Ishikawa (cell line): ENCODE measurements around the gene NSUN7.

Experiments
- CEBPB ChIP-seq: IDR thresholded peaks from 2 replicates; pipeline ENCODE4 v1.6.1; 2012
- CREB1 ChIP-seq: IDR thresholded peaks from 2 replicates; pipeline ENCODE4 v1.6.1; 2012; ENCODE audit warnings: low read depth
- EGR1 ChIP-seq: IDR thresholded peaks from 2 replicates; pipeline ENCODE4 v1.6.1; 2012
- EP300 ChIP-seq: IDR thresholded peaks from 2 replicates; pipeline ENCODE4 v1.6.1; 2012; ENCODE audit warnings: borderline replicate concordance
- FOXM1 ChIP-seq: IDR thresholded peaks from 2 replicates; pipeline ENCODE4 v1.6.1; 2012; ENCODE audit warnings: low read depth, borderline replicate concordance
- MAX ChIP-seq: IDR thresholded peaks from 2 replicates; pipeline ENCODE4 v1.6.1; 2012
- NFIC ChIP-seq: IDR thresholded peaks from 2 replicates; pipeline ENCODE4 v1.6.1; 2012
- RAD21 ChIP-seq: IDR thresholded peaks from 2 replicates; pipeline ENCODE4 v1.6.1; 2012; ENCODE audit warnings: low read depth
- TAF1 ChIP-seq: IDR thresholded peaks from 2 replicates; pipeline ENCODE4 v1.6.1; 2012; ENCODE audit warnings: low read depth, mild to moderate bottlenecking
- TCF12 ChIP-seq: IDR thresholded peaks from 2 replicates; pipeline ENCODE4 v1.6.1; 2012; ENCODE audit warnings: low read depth
- TEAD4 ChIP-seq: IDR thresholded peaks from 2 replicates; pipeline ENCODE4 v1.6.1; 2012
- YY1 ChIP-seq: IDR thresholded peaks from 2 replicates; pipeline ENCODE4 v1.6.1; 2012; ENCODE audit warnings: low read depth
- ZBTB7A ChIP-seq: IDR thresholded peaks from 2 replicates; pipeline ENCODE4 v1.6.1; 2012; ENCODE audit warnings: low read depth
- TF ChIP-seq, protein P1 (sequence below): IDR thresholded peaks from 2 replicates; pipeline ENCODE4 v1.6.1; 2012; ENCODE audit warnings: low read depth, mild to moderate bottlenecking
- TF ChIP-seq, protein P2 (sequence below): IDR thresholded peaks from 2 replicates; pipeline ENCODE4 v1.6.1; 2012

The NSUN7 gene

DNA sequence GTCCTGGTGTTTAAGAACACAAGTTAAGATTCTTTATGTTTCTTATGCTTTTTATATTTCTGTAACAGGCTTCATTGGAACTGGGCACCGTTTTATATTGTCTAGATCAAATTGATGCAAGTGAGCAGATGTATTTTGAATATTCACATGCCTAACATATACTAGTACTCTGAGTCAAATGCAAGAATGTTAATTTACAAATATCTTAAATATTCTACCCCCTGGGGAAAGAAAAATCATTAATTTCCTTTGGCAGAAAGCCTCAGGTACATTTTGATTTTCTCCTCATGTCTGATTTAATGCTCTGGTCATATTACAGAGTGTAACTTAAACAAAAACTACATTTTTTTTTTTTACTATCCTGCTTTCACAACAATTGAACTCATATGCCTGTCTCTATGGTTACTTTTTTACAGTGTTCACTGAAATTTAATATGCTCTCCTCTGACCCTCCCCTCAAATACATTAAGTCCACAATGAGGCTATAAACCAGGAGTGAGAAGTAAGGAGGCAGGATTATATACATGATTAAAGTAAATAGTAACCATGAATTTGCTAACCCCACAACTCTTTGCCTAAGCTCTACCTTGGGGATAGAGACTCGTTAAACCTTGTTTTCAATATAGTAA is 2.4 kb upstream of the NSUN7 start:
- TF ChIP-seq TCF12 = no peak
- peak; percentile 61; the same call in 1 of the 2 replicates for TF ChIP-seq TEAD4

DNA sequence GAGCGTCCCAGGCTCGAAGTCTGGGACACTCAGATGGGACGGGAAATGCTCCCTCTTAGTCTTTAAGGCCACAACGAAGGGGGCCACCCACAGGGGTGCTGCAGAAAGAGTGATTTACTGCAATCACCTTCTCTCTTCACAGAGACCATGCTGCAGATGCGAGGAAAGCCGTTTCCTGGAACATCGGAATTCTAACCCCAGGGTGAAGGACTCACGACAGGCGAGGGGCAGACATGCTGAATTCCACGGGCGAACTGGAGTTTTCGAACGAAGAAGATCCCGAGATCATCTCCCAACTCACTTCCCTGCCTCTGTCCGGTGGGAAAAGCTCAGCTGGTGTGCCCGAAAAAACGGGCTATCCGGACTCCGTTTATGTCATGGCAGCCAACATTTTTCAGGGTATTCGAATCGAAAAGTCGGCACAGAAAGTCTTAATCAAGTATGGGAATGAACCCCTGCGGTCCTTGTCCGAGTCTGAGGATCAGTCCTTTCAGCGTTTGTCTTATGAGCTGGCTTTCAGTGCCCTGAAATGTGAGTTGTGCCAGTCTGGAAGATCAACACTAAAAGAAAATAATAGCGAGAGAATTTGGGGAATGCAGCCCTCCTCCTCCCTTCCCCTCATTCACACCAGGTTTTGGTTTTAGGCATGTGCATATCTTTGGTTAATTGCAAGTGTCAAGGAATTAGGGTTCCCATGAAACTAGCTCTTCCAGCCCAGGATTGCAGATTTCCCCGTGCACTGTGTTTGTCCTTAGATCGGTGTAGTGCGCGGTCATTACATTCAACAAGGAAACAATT is 905 bp downstream of the NSUN7 start:
- TF ChIP-seq TEAD4 (no peak), MAX (no peak), TAF1 (no peak), CREB1 (no peak), NFIC (no peak), RAD21 (no peak), YY1 (no peak), FOXM1 (no peak), EP300 (no peak), EGR1 (no peak), TCF12 (no peak), ZBTB7A (no peak), CEBPB (no peak)
- TF ChIP-seq, protein P1, sequence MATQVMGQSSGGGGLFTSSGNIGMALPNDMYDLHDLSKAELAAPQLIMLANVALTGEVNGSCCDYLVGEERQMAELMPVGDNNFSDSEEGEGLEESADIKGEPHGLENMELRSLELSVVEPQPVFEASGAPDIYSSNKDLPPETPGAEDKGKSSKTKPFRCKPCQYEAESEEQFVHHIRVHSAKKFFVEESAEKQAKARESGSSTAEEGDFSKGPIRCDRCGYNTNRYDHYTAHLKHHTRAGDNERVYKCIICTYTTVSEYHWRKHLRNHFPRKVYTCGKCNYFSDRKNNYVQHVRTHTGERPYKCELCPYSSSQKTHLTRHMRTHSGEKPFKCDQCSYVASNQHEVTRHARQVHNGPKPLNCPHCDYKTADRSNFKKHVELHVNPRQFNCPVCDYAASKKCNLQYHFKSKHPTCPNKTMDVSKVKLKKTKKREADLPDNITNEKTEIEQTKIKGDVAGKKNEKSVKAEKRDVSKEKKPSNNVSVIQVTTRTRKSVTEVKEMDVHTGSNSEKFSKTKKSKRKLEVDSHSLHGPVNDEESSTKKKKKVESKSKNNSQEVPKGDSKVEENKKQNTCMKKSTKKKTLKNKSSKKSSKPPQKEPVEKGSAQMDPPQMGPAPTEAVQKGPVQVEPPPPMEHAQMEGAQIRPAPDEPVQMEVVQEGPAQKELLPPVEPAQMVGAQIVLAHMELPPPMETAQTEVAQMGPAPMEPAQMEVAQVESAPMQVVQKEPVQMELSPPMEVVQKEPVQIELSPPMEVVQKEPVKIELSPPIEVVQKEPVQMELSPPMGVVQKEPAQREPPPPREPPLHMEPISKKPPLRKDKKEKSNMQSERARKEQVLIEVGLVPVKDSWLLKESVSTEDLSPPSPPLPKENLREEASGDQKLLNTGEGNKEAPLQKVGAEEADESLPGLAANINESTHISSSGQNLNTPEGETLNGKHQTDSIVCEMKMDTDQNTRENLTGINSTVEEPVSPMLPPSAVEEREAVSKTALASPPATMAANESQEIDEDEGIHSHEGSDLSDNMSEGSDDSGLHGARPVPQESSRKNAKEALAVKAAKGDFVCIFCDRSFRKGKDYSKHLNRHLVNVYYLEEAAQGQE = no peak
- TF ChIP-seq, protein P2, sequence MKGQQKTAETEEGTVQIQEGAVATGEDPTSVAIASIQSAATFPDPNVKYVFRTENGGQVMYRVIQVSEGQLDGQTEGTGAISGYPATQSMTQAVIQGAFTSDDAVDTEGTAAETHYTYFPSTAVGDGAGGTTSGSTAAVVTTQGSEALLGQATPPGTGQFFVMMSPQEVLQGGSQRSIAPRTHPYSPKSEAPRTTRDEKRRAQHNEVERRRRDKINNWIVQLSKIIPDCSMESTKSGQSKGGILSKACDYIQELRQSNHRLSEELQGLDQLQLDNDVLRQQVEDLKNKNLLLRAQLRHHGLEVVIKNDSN = no peak

DNA sequence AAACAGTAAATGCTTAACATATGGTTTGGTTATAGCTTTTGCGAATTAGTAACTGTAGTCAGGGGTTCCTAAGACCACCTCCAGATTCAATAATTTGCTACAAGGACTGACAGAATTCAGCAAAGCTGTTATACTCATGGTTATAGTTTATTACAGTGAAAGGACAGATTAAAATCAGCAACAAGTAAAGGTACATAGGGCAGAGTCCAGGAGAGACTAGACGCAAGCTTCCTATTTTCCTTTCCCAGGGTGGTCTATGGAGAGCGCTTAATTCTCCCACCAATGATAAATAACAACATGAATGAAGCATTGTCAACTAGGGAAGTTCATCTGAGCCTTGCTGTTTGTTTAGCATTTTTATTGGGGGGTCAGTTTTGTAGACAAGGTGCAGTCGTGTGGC is 5.9 kb downstream of the NSUN7 start:
- TF ChIP-seq FOXM1 (no peak), EP300 (no peak), TCF12 (no peak), EGR1 (no peak), NFIC (no peak), CEBPB (no peak), MAX (no peak), RAD21 (no peak), ZBTB7A (no peak), TAF1 (no peak), TEAD4 (no peak), CREB1 (no peak), YY1 (no peak)
- TF ChIP-seq, protein P1 = no peak
- TF ChIP-seq, protein P2 = no peak

DNA sequence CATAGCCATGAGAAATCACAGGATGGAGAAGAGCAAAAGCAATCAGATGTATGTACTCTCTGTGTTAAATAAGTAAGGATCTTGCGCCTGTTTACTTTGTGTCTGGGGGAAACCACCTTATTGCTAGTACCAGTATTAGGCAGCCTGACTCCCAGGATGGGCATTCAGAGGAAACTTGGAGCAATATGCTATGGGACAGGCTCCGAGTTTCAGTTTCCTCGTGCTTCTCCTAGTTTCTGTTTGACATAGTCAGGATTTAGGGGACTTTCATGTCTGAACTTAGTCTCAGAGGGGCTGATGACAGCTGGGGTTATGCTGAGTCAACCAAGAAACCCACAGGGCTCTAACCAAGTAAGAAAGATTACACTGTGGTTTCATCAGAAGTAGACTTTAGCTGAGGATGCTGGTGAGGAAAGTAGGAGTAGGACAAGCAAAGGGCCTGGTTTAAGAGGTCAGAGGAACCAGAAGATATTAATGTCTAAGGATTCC is 13.5 kb downstream of the NSUN7 start:
- no peak for TF ChIP-seq ZBTB7A
- TF ChIP-seq CEBPB = no peak
- TF ChIP-seq EP300 = no peak
- TF ChIP-seq, protein P2 = no peak
- TF ChIP-seq RAD21 = no peak
- TF ChIP-seq TAF1 = no peak
- TF ChIP-seq FOXM1 = no peak
- no peak for TF ChIP-seq TCF12

- TF ChIP-seq EP300 (no peak), CREB1 (no peak), TAF1 (no peak), FOXM1 (no peak), YY1 (no peak), RAD21 (no peak), NFIC (peak; percentile 89), MAX (no peak), CEBPB (peak; percentile 18; the same call in 1 of the 2 replicates), TEAD4 (peak; percentile 60), TCF12 (peak; percentile 61; the same call in 1 of the 2 replicates), ZBTB7A (no peak)
- TF ChIP-seq, protein P1 = no peak
- TF ChIP-seq, protein P2 = 0 out of 2 replicates have a peak, but pooled peaks have one; percentile 5
Observed at GRCh38 chr4:40769266-40769665, 19.5 kb downstream of the NSUN7 start.
